GM19324 (cell line): ENCODE results near the gene CENPP.

Source experiments
- ATAC-seq: cut with Tn5 transposase; IDR thresholded peaks from one replicate; pipeline ENCODE4 v1.9.1; 2021; ENCODE audit warnings: mild to moderate bottlenecking, moderate library complexity; ENCODE audit not compliant: unreplicated experiment, low FRiP score

The CENPP gene

DNA sequence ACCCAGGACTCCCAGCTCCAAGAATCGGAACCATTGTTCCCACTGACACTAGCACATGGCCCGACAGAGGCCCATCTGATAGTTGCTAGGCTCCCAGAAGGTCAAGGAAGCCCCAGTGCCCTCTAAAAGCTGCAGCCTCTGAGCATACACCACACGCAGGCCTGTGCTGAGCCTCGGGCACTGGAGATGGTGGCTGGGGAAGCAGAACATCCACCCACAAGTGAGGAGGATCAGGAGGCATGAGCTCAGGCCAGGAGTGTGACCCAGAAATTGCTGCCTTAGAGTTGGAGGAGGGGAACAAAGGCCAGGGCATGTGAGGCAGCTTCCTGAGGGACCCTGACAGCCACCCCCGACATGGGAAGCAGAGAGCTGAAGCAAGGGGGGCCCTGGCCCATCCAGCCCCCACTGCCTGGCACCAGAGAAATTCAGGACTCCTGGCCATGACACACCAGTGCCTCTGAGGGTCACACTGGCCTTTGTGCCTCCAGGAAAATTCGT is 322.8 kb downstream of the CENPP start:
- no peak for ATAC-seq

DNA sequence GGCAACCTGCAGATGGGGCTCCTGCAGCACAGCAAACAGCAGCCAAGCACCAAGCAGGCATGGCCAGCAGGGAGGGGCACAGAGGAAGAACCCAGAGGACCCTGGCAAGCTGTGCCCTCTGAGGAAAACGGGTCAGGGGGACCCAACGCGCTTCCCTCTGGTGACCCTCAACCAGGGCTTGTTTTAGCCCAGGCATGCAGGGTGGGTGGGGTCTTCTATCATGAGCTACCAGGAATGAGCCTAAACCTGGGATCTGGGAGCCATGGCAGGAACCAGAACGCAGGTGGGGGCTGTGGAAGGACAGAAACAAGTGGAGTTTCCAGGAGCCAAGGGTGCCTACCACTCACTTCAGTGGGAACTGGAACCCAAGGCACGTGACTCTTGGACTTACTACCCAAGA is 323.3 kb downstream of the CENPP start:
- ATAC-seq = no peak

DNA sequence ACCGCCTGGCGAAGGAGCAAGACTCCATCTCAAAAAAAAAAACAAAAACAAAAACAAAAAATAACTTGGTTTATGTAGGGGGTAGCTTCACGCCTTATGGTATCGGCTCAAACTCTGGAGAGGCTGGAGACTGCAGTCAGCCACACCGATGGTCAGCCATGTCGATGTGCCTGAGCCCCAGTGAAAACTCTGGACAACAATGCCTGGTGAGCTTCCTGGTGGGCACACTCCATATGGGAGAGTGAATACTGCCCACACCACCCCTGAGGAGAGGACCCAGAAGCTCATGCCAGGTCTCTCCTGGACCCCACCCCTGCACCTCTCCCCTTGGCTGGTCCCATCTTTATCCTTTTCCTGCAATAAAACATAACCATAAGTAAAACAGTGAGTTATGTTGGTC is 324.5 kb downstream of the CENPP start:
- no peak for ATAC-seq

DNA sequence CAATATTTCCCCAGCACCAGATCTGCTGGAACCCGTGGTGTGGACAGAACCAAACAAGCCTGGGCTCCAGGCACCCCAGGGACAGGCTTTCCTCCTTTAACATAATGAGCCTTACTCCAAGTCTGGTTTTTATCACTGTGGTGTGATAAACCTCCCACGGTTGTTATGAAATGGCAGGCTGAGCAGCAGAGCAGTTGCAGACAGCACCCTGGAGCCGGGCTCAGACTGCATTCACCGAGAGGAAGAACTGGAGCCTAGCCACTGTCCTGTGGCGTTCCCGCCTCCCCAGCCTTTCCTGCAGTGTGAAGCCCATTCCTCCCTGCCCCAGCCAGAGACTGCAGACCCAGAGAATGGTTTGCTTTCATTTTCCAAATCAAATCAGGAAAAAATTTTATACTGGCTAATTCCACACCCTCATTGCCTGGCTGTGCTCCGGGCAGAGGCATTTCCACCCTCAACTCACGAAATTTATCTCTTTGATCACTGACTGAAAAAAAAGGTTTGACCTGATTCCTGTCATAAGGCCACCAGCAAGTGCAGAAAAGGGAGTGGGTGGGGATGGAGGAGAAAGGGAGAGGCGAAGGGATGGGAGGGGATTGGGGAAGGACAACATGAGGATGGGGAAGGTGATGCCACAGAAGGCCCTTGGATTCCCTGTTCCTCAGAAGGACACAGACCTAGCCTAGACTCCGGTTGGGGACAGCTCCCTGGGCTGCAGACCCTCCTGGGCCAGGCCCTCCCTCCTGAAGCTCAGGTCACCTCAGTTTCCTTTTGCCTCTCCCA is 325.3 kb downstream of the CENPP start:
- no peak for ATAC-seq

- ATAC-seq = no peak
Measured at GRCh38 chr9:92652461-92652860, 326.7 kb downstream of the CENPP start.

DNA sequence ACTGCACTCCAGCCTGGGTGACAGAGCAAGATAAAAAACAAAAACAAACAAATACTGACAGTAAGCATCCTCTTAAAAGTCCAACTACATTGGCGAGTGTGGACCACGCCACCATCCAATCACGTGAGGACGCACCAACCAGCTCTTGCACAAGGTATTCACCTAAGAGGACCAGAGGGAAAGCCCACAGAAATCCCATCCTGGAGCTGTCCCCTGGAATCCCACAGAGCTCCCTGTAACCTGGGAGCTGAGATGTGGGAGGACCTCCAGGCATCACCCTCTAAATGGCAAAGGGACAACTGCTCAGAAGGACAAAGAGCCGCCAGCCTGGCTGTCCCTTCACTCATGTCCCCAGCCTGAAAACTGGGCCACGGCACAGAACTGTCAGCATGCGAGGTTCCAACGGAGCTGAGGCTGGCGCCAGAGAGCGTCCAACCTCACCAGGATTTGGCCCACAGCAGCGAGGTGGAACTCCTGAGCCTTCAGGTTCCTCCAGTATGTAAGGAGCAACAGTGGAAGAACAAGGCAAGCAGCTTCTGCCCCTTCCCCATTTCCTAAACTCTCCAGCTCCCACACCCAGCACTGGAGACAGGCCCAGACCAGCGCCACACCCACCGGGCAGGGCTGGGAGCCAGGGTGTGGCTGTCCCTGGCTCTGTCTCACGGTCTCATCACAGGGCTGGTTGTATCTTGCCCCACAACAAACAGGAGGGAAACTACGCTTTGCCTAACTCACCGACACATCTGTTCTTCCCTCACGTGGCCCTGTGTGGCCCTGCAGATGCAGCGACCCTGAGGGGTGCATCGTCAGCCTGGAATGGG is 328.9 kb downstream of the CENPP start:
- no peak for ATAC-seq

DNA sequence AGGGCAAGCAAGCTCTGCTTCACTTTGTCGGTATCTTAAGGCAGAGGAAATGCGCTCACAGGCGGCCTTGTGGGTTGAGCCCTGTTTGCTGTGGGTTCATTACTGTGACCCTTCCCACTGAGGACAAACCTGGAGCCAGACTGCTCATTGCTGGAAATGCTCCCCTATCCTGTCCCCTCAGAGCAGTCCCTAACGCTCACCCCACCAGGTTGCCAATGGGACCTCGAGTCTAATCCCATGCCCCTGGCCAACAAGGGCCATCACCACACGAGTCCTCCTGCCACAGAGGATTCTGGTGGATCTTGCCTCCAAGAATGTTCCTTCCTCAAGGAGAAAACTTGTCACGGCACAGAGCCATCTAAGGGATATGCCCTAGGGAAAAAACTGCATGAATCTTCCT is 329.6 kb downstream of the CENPP start:
- no peak for ATAC-seq

GRCh38 chr9:92655896-92656536 is 330.3 kb downstream of the CENPP start:
- no peak for ATAC-seq

GRCh38 chr9:92656537-92656925 is 330.8 kb downstream of the CENPP start:
- no peak for ATAC-seq

DNA sequence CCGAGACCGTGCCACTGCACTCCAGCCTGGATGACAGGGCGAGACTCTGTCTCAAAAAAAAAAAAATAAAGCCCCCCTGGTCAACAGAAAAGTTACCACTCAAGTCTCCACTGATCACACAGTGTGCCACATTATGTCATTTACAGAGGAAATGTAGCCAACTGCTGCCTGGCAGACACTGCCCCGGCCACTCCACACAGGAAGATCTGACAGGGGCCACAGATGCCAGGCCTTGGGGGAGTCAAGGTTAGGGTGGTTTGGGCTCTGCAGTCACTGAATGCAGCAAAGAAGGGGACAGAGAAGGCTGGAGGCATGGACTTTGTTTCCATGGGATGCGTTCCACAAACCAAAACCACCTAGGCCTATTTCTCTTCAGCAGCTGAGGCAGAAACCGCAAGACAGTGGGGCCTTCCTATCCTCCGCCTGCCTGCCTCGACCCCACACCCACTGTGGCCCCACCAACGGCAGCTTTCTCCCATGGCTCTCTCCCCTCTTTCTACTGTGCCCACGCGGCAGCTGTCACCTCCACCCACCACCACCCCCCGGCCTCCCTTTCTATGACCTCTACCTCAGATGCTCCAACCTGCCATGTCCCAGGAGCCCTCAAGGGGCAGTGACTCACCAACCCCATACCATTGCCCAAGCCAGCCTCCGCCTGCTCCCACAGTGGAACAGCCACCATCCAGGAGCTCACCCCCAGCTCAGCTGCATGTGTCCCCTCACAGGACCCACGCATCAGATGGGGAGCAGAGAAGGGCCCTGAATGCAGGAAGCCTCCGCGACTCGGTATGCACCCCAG is 331.7 kb downstream of the CENPP start:
- no peak for ATAC-seq

GRCh38 chr9:92658176-92658575 is 332.4 kb downstream of the CENPP start:
- ATAC-seq = no peak

DNA sequence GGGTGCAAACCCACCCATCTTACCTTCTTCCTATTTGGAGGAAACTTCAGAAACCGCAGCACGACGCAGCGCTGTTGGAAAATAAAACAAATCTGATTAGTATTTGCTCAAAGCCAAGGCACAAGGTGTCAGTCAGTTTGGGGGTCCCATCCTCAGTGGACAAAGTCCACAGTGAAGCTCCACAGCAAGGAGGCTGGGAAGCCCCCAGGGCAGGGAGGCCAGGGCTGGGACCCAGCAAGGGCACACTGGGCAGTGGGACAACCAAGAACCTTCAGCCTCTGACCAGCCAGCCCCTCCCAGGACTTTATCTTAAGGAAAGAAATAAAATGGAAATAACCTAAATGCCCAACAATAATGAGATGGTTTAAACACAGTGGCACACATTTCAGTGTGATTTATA is 332.9 kb downstream of the CENPP start:
- no peak for ATAC-seq

DNA sequence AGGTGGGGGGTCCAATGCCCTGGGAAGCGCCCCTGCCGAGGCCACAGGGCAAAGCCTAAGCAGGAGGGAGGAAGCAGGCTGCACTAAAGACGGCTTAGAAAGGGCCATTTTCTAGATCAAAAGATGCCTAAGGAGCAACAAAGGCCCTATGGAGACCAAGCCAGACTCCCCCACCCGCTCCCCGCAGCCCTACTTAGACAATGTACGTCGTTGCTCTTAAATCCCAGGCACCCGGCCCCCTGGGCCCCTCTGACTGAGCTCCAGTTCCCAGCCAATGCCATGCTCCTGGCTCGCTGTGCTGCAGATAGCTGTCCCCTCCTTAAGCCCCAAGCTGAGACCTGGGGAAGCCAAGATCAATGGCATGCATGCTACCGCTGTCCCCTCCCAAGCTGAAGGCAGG is 333.8 kb downstream of the CENPP start:
- no peak for ATAC-seq

DNA sequence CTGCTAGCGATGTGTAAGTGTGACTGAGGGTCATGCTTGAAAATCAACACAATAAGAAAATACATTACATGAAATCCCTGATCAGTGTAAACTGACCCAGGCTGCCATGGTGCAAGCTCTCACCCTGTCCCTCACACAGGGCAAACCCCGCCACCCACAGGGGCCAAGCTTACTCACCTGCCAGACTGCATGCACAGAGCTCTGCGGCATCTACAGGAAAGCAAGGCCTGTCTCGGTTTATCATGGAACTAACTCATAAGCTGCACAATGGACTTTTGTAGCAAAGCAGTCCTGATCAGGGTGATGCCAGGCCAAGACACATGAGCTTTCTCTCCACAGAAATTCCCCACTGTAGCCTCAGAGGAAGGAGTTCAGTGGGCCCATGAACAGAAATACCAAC is 334.5 kb downstream of the CENPP start:
- no peak for ATAC-seq

DNA sequence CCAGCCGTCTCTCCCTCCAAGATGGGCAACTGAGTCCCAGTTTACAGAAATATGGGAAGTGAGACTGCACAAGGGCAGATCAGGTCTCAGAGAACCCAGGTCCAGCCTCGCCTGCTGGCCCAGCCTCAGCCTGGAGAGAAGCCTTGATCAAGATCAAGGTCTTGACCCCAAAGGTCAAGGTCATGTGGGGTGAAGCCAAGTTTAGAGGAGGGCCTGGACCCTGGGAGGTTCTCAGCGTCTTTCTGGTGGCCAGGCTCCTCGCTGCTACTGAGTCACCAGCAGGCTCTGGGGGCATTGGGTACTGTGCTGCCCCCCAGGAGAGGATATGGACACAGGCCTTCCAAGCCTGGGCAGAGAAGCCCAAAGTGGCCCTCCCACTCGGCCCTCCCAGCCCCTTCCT is 335.4 kb downstream of the CENPP start:
- ATAC-seq = no peak

DNA sequence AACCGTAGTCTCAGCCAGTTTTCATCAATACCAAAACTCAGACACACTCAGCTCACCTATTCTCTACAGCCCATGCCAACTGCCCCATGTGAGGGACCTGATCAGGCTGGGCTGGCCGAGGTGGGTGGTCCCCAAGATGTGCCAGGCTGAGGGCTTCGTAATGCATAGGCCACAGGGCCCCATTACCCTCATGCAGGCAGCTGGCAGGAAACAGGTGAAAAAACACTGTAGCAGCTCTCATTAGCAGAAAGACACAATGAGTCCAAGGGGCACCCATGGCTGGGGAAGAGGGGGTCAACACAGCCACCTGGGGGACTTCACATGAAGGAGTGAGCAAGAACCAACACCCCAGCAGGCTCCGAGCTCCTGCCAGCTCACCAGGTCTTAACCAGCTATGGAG is 336.0 kb downstream of the CENPP start:
- no peak for ATAC-seq

DNA sequence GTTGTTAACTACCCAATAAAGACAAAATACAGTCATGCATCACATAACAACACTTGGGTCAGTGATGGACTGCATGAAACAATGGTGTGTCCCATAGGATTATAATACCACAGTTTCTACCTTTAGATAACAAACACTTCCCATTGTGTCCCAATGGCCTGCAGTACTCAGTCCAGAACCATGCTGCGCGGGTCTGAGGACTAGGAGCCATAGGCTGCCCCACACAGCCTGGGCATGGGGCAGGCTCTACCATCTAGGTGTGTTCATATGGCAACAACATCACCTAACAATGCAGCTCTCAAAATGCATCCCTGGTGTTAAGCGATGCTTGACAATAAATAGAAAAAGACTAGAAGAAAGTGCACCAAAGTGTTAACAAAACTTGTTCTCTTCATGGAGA is 337.4 kb downstream of the CENPP start:
- ATAC-seq = no peak

DNA sequence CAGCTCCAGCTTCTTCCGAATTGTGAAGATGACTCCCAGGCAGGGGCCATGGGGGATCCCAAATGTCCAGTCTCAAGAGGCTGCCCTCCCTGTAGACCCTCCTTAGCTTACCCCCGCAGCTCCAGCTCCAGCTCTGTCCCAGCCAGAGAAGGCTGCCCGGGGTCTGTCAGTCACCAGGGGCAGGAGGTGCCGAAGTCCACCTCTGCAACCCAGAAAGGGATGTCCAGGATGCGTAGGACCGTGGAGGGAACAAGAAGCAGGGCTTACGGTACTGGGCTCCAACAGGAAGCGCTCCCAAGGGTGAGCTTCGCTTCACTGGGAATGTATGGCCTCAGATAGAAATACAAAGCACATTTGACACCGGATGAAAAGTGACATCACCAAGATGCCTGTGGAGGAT is 338.2 kb downstream of the CENPP start:
- ATAC-seq = no peak

GRCh38 chr9:92664394-92665152 is 338.8 kb downstream of the CENPP start:
- ATAC-seq = no peak

DNA sequence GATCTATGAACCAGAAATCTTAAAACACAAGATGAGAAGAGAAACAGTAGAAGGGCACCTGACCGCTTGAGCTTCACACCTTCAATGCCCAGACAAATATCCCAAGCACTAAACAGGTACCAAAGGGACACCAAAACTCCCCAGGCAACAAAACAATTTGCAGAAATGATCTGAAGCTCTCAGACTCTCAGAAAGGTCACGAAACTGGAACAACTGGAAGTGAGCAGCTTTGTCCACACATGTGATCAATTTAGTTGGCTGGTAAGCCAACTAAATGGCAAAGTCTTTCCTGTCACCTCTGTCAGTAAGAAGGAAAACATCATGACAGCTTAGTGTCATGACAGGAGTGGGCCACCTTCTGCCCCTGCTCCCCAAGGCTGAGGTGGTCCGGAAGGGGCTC is 340.1 kb downstream of the CENPP start:
- ATAC-seq = no peak
